DMS 273 treated with DMSO at 0.1 percent for 48 hours (cell line): ENCODE results near the gene TTC28.
"Not testable (repeated sequence)": the region's sequence is repeated elsewhere in the genome, so short reads cannot be mapped to it uniquely, and the experiment has no call there.

Experiments
- DNase-seq: peaks from one replicate; lab custom pipeline; 2025; lab: John Stamatoyannopoulos, UW

The TTC28 gene

DNA sequence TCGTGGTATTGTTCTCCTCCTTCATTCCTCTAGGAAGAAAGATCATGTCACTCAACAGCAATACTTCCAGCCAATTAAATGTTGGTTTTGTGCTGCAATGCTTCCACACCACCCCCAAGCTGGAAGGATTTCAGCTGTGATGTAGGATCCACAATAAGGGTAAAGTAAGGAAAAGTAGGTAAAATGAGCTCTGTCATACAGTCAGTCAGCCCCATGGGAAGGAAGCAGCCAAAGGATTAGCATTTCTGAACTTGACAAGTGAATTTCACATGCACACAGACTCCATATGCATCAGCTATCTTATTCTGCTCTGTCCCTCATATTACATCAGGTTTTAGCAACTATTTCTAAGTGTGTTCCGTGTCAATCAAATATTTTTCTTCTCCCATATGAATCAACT lies 197.9 kb downstream of the TTC28 start:
- no peak for DNase-seq

DNA sequence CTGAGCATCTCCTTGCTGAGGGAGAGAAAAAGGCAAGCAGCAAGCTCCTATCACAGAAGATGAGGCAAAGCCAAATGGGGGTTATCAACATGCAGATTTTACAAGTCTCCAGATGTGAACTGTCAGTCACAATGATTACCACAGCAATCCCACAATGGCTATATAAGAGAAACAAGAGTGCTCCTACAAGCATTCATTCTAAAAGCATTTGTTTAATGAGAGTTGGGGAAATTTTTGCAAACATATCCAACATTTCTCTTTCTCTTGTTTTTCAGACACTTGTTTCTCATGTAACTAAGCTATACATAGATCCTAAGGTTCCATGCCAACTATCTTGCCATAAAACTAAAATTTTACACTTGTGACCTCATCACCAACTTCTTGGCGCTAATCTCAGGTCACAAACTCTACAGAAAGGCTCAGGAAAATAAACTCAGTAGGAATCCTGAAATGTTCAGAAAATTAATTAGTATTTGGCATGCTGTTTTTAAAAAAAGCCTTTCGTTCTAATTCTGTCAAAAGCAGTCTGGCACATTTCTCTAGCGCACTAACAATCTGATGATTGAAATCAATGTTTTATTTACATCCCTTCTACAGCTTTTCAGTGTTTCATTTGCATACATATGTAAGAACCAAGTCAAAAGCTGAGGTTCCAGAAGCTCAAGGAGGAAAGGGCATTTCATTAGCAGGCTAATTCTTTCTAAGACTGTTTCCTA lies 199.5 kb downstream of the TTC28 start:
- no peak for DNase-seq

DNA sequence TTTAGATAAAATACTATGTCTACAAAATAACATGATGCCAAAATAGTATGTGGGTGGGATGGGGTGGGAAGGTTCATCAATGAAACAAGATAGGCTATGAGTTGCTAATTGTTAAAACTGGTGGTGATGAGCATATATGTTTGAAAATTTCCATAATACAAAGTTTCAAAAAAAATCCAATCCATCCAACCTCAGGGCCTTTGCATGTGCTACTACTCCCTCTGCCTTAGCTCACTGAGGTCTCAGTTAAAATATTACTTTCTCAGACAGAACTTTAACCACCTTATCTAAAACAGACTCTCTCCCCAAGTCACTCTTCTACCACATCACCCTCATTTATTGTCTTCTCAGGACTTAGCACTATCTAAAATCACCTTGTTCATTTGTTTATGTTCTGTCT lies 201.1 kb downstream of the TTC28 start:
- DNase-seq, result no peak

DNA sequence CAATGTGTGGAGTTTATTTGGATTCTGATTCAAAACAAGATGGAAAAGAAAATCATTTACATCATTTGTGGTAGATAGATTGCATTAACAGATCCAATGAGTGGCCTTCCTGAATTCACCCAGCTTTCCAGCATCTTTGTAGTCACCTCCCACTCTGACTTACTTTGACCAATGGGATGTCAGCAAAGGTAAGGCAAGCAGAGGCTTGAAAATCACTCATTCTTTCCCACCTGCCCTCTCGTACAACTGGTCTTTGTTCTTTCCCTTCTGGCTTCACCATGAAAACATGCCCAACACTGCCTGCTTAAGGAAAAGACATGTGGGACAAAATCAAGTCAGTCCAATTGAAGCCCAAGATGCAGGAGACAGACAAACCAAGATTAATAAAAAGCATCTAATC lies 202.1 kb downstream of the TTC28 start:
- DNase-seq, result no peak

DNA sequence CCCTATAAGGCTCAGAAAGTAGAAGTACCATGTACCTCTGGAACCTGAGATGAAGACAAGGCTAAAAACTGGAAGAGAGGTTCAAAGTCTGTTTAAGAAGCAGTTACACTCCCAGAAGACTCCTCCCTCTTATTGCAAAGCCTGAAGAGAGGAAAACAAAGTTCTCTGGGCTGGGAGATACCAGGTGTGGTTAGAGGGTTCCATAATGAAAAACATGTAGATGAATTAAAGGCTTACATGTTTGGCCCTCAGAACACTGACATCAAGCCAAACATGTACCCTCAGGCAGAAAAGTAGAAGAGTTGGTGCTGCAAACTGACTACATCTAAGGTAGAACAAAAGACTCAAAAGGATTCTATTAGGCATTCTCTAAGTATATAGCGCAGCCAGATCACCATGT lies 205.3 kb downstream of the TTC28 start:
- DNase-seq, result no peak

DNA sequence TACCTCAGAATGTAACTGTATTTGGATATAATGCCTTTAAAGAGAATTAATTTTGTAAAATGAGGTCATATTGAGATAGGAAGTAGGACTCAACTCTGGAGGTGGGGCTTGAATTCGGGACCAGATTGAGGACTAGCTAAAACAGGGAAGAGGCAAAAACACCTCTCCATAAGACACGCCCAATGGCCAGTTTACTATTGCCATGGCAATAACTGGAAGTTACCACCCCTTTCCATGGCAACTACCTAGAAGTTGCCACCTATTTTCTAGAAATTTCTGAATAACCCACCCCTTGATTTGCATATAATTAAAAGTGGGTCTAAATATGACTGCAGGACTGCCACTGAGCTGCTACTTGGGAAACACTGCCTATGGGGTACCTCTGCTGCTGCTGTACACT lies 206.4 kb downstream of the TTC28 start:
- DNase-seq, result no peak

DNA sequence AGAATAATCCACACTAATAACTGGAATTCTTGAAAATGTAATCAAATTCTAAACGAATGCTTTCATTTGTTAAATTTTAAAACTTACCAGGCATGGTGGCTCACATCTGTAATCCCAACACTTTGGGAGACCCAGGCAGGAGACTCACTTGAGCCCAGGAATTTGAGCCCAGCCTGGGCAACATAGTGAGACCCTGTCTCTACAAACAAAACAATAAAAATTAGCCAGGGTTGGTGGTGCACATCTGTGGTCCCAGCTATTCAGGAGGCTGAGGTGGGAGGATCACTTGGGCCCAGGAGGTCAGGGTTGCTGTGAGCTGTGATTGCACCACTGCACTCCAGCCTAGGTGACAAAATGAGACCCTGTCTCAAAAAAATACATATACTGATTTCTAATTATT lies 212.6 kb downstream of the TTC28 start:
- not testable (repeated sequence) for DNase-seq

DNA sequence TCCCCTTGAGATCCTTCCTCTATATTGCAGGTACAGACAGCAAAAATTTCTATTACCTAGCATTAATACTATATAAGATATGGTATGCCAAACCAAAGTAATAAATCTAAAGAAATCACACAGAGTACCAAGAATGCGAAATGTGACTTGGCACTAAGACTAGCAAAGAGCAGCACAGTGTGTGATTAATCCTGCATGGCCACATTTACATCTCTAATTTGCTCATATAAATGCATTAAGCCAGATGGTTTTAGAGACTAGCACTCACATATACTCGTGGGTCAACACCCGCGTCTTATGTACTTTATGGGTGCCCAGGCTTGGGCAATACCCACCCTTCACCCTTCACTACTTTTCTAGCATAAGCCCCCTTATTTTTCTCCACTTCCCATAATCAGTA lies 213.2 kb downstream of the TTC28 start:
- DNase-seq, result no peak

DNA sequence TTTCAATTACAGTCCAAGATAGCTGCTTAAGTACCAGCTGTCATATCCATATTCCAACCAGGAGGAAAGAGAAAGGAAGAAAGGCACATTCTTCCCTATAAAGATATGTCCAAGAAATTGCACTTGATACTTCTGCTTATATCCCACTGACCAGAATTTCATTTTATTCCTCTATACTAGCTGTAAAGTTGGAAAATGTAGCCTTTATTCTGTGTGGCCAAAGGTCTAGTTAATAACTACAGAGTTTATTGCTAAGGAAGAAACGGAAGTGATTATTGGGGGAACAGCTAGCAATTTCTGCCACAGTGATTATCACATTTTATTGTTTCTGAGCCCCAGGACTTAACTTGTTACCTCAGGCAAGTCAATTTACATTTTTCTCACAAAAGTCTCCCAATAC lies 213.8 kb downstream of the TTC28 start:
- DNase-seq, result no peak

DNA sequence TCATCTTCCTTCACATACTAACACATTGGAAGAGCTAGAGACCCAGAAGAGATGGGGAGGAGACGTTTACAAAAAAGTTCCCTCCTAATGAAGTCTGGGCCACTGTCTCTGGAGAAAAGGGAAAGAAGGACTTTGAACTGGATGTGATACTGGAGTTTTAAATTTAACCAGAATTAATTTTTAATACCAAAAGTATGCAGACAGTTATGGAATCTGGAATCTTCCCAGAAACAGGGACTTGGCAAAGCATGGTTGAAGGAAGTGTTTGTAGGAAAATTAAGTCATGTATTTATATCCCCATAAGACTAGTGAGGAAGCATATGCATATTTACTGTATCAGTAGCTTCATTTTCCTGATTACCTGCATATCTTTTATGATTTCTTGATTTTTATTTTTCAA lies 215.5 kb downstream of the TTC28 start:
- DNase-seq, result no peak

DNA sequence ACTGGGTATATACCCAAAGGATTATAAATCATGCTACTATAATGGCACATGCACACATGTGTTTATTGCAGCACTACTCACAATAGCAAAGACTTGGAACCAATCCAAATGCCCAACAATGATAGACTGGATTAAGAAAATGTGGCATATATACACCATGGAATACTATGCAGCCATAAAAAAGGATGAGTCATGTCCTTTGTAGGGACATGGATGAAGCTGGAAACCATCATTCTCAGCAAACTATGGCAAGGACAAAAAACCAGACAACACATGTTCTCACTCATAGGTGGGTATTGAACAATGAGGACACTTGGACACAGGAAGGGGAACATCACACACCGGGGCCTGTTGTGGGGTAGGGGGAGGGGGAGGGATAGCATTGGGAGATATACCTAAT lies 216.2 kb downstream of the TTC28 start:
- not testable (repeated sequence) for DNase-seq

DNA sequence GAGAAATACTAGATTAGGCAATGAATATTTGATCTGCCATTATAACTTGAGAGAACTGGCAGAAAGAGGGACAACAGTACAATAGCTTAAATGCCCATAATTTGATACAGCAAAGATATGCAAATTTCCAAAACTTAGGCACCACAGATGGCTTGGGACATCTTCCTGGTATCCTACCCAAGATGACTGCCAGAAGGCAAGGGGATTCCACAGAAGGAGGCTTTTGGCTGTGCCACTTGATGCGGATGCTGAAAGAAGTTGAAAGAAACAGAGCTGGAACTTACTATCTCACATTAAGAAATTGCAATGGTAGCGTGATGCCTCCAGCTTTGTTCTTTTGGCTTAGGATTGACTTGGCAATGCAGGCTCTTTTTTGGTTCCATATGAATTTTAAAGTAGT lies 216.7 kb downstream of the TTC28 start:
- no peak for DNase-seq

DNA sequence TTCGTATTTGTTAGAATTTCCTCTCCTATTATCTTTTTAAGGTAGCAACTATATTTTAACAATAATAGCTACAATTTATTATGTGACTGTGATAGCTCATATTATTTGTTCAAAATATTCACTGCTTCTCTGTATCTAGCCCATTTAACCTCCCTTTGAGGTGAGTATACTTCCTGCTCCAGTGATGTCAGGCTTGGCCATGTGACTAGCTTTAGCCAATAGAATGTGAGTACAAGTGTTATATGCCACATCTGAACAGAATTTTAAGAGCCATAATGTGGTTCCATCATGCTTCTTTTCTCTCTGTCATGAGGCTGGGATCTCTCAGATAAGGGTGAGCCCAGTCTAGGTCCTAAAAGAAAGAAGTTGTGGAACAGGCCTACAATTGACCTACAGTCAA lies 217.6 kb downstream of the TTC28 start:
- DNase-seq, result no peak

DNA sequence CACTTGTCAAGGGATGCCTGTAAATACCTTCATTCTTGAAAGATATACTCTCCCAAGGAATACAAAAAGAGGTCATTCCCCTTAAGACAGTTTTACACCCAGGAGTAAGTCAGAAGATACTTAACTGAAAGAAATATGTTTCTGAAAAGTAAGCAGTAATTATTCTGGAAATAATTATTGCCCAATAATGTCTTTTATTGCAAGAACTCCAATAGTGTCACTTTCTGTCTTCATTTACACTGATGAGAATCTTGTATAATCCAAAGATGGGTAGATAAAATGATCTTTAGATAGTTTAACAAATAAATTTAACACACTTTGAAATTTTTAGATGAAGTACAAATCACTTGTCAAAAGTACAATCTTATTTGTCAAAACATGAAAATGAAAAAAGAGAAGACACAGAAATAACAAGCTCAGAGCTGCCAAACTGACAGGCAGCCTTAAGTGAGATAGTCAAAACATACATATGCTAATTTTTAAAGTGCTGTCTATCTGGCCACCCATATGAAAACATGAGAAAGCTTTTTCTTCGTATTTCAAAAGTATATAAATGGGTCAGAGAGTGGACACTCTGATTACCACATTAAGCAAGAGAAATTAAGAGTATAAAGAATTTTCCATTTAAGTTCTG lies 225.1 kb downstream of the TTC28 start:
- DNase-seq, result no peak

DNA sequence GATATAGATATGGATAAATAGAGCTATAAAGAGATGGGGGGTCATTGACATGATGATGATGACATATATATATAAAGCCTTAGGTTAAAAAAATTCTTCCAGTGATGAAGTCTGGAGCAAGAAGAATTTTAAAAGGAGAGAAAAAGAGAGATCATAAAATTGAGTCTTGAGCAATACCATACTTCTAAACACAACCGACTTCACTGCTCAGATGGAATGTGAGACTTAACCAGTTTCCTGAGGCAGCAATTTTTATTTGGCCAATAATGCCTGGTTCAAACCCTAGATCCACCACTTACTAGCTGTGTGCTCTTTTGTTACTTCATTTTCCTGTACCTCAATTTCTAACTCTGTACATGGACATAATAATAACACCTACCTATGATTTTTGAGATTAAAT lies 229.5 kb downstream of the TTC28 start:
- DNase-seq, result no peak

DNA sequence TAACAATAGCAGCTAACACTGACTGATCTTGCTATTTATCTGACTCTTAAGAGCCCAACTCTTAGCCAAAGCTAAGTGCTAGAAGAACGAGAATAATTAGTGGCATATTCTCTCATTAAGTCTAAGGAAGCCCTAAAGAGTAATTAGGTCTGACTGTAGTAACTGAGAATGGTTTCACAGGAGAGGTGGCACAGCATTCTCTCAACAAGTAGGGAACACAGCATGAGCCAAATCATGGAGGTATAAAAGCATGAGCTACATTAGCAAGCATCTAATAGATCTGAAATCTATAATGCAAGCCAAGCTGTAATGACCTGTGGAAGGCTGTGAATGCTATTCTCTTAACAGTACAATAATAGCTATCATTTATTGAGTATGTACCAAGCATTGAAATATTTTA lies 230.6 kb downstream of the TTC28 start:
- no peak for DNase-seq

DNA sequence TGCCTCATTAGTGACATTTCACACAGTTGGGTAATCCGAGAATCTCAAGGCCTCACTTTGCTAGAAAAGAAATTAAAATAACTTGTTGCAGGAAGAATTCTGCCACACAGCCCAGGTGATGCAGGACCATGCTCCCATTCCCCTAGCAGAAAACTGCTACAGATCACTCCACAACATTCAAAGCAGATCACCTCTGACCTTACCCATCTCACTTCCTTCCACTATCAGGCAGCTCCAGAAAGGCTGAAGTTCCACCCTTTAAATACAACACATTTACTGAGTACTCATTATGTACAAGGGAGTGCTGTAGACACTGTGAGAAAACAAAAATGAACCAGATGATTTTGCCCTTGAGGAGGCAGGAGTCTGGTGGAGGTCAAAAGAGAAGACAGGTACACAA lies 231.0 kb downstream of the TTC28 start:
- no peak for DNase-seq

DNA sequence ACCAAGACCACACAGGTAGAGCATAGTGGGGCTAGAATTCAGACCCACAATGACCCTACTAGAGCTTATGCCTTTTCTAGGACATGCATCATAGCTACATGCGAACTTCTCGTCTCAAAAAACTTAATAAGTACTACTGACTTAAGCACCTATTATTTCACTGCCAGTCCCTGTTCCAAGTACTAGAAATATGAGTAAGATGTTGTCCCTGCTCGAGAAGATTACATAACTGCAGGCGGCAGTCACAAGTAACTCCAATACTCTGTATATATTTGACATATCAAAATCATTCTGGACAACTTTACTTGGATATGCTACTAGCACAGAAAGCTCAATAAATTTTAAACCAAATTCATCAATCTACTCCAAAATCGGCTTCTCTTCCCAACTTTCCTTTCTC lies 235.0 kb downstream of the TTC28 start:
- DNase-seq, result no peak

DNA sequence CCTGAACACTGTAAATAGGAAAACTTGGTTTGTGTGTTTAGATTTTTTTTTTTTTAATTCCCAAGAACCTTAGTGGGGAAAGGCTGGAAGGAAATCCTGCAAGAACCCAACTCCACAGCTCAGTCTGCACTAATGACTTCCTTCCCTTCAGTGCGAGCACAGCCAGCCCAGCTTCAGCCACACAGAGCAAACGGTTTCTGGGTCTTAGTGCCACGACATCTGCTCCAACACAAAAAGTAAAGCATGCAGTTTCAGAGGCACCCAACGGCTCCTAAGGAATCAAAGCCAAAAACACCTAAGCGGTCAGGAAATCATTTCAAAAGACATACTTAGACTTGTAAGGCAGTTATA lies 236.1 kb downstream of the TTC28 start:
- peak; percentile 43 for DNase-seq

DNA sequence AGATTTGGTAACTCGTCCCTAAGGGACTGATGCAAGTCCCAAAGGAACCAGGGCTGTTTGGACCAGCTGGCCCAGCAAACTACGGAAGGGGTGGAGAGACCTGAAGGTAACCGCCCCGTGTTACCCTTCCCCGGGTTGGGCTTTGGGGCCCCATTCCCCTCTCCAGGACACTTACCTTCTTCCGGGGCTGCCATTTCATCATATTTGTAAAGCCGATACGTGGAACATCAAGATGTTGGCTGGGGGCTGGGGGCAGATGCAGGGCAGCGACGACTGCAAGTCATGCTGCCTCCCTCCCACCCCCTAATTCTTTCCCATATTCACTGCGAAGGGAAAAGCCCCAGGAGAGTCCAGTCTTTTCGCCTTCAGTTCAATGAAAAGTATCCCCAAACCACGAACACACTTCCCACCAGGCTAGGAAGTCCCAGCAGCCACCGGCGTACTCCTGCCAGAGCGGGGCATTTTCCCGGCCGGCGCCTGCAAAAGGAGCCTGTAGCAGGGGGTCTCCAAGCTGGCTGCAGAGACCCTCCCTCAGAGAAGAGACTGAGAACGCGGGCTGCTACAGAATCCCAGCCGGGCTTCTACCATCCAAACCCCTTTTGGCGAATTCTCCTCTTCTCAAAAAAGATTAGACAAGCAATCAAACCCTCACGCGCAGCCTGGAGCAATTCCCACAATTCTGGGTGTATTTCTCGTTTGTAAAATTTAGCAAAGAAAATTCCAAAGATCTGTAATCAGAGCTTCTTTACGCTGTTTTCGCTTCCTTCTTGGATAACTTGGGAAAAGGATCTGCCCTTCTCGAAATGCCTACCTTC lies 236.7 kb downstream of the TTC28 start:
- peak; percentile 53 for DNase-seq

DNA sequence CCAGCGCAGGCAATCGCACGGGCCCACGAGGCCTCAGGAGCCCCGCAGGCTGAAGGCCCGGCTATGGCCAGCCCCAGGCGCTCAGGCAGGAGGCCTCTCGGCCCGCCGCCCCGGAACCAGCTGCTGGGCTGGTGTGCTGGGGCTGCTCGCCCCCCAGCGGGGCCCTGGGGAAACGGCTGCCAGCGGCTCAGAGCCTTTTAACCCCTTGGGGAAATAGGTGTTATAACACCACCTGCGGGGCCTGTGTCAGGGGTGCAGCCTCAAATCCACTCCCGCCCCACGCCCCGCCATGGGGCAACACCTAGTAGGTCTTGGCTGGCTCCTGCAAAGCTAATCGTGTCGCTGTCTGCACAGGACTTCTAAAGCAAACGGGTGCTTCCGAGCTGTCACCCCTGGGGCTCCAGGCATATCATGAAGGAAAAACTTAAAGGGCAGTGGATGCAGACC lies 237.4 kb downstream of the TTC28 start:
- peak; percentile 53 for DNase-seq

DNA sequence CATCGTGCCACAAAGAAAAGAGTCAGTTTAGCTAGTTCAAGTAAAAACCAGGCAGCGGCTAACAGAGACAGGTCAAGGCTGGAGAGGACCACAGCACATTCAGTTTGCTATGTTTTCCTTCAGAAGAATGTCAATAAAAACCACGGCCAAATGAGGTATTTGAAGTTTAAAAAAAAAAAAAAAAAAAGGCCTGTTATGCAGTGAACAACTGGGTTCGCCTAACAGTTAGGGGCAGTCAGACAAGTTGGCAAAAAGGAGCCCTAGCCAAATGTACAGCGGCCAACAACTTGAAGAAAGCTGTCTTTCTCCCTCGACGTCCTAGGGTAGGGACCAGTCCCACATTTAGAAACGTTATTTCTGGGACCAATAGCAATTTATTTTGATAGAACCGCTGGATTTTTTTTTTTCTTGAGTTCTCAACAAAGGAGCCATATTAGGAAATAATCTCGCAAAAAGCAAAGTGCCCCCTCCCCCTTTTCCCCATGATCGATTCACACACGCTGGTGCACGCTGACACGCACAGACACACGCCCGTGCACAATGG lies 237.8 kb downstream of the TTC28 start:
- DNase-seq, result no peak
